IMR-90 (cell line): ENCODE data around the gene ATMIN.

ENCODE experiments used
- BHLHE40 ChIP-seq: fragments of 150-350 bp; IDR thresholded peaks from 2 replicates; pipeline ENCODE4 v1.6.1; 2016; ENCODE audit warnings: mild to moderate bottlenecking, low read depth, low read length
- CTCF ChIP-seq: conservative IDR thresholded peaks from 2 replicates; pipeline ENCODE4 v1.5.1; 2012; ENCODE audit warnings: mild to moderate bottlenecking, low read depth, low read length, improper control_type of control experiment
- POLR2A ChIP-seq: IDR thresholded peaks from 2 replicates; pipeline ENCODE4 v1.6.1; 2012; ENCODE audit warnings: mild to moderate bottlenecking, low read depth, low read length
- RFX5 ChIP-seq: IDR thresholded peaks from 2 replicates; pipeline ENCODE4 v1.8.0; 2012; ENCODE audit warnings: low read depth, mild to moderate bottlenecking, low read length, moderate library complexity

- TF ChIP-seq POLR2A (no peak), RFX5 (no peak), CTCF (no peak), BHLHE40 (no peak)
Observed at GRCh38 chr16:81088836-81089235, 53.2 kb downstream of the ATMIN start.
